Small intestine (tissue), 7 donors: ENCODE data around the gene CACNB2. TPM values are rescaled to one million over a fixed set of nuclear protein-coding genes. Genes with fewer than 3 reads are reported as not detected.
"Not testable (repeated sequence)": the region's sequence is repeated elsewhere in the genome, so short reads cannot be mapped to it uniquely, and the experiment has no call there.

ENCODE experiments used
- DNase-seq, 2 donors: peaks; one replicate each; pipeline versions ENCODE4 v3.0.0 to v3.0.0-alpha.2; 2013
- FAIRE-seq: peaks from 2 replicates; lab custom pipeline; 2012; peaks lifted over from hg19 to GRCh38; lab: Jason Lieb, UNC
- H3K27ac ChIP-seq, 3 donors: one replicate each; pipeline ENCODE4 v1.5.1; 2013; ENCODE audit warnings: low read length in 2 of 3, mild to moderate bottlenecking in 2 of 3, control low read depth in 1 of 3, inconsistent platforms in 1 of 3, low read depth in 1 of 3, moderate library complexity in 1 of 3
- H3K27me3 ChIP-seq, 3 donors: one replicate each; pipeline ENCODE4 v1.6.1; 2013; ENCODE audit warnings: low read length in 3 of 3, inconsistent platforms in 1 of 3; ENCODE audit not compliant: control insufficient read depth in 3 of 3, insufficient read depth in 3 of 3
- H3K36me3 ChIP-seq, 3 donors: one replicate each; pipeline ENCODE4 v1.6.1; 2013; ENCODE audit warnings: low read length in 3 of 3, inconsistent platforms in 1 of 3, low read depth in 1 of 3, mild to moderate bottlenecking in 1 of 3, moderate library complexity in 1 of 3; ENCODE audit not compliant: control insufficient read depth in 3 of 3, insufficient read depth in 2 of 3
- H3K4me1 ChIP-seq, 3 donors: one replicate each; pipeline ENCODE4 v1.6.1; 2013; ENCODE audit warnings: low read length in 2 of 3, inconsistent platforms in 1 of 3, low read depth in 1 of 3, mild to moderate bottlenecking in 1 of 3, moderate library complexity in 1 of 3; ENCODE audit not compliant: control insufficient read depth in 3 of 3, insufficient read depth in 2 of 3
- H3K4me3 ChIP-seq, 3 donors: one replicate each; pipeline ENCODE4 v1.5.1; 2013; ENCODE audit warnings: low read length in 3 of 3, control low read depth in 1 of 3, inconsistent platforms in 1 of 3, low read depth in 1 of 3, mild to moderate bottlenecking in 1 of 3, moderate library complexity in 1 of 3
- H3K9me3 ChIP-seq, 2 donors: one replicate each; pipeline ENCODE4 v1.6.1; 2013; ENCODE audit warnings: low read depth in 1 of 2, low read length in 1 of 2; ENCODE audit not compliant: control insufficient read depth in 2 of 2, insufficient read depth in 1 of 2
- WGBS, 3 donors: extraction: QIAGEN DNeasy Blood & Tissue Kit; methylation state at CpG; one replicate each; pipeline ENCODE4 v1.1.7; 2013; 5-methylcytosine and 5-hydroxymethylcytosine counted together
- polyA plus RNA-seq, 4 donors: library from polyadenylated mRNA; stranded (reverse) in 3 of 4; unstranded in 1 of 4; fragments of 200-250 nt in 3 of 4; fragments of 120-200 nt in 1 of 4; gene quantifications; one replicate each; pipeline versions ENCODE4 v1.2.1 to v1.2.3, GENCODE V29; 2013
- donor health status: healthy with polysubstance abuse.
- donor health status: control.
- donor health status: control.
- donor health status: Bipolar disorder and iron deficiency.
- donor health status: healthy.

The CACNB2 gene
- polyA plus RNA-seq, 4 donors, result 0.27 to 18.4 (median 2.3) TPM

DNA sequence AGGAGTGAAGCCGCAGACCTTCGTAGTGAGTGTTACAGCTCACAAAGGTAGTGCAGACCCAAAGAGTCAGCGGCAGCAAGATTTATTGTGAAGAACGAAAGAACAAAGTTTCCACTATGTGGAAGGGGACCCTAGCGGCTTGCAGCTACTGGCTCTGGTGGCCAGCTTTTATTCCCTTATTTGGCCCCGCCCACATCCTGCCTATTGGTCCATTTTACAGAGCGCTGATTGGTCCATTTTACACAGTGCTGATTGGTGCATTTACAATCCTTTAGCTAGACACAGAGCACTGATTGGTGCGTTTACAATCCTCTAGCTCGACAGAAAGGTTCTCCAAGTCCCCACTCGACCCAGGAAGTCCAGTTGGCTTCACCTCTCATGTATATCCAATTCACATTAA lies 446.4 kb downstream of the CACNB2 start:
- not testable (repeated sequence) for H3K4me1 ChIP-seq, H3K9me3 ChIP-seq, H3K4me3 ChIP-seq, FAIRE-seq, DNase-seq, H3K27ac ChIP-seq, H3K27me3 ChIP-seq
- H3K36me3 ChIP-seq, result peaks cover 3 to 21% (median 11%) of the 10 kb centered on the region in 3 donors
- 96 to 98% (median 96%) methylated on average over 10 of the region's 10 CpGs for WGBS, 3 donors

DNA sequence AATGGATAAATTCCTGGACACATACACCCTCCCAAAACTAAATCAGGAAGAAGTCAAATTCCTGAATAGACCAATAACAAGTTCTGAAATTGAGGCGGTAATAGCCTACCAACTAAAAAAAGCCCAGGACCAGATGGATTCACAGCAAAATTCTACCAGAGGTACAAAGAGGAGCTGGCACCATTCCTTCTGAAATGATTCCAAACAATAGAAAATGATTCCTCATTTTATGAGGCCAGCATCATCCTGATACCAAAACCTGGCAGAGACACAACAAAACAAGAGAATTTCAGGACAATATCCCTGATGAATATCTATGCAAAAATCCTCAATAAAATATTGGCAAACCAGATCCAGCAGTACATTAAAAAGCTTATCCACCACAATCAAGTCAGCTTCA lies 450.9 kb downstream of the CACNB2 start:
- not testable (repeated sequence) for H3K27me3 ChIP-seq, DNase-seq, H3K9me3 ChIP-seq, FAIRE-seq, H3K4me1 ChIP-seq, H3K4me3 ChIP-seq, H3K27ac ChIP-seq
- peaks cover 2 to 24% (median 5%) of the 10 kb centered on the region in 3 donors for H3K36me3 ChIP-seq
- WGBS, 3 donors, result 91 to 100% (median 94%) methylated on average over 1 of the region's 1 CpG

Other genes starting within 250 kb of the CACNB2 start
- under 1 TPM in 2 of 4 donors, not detected in 2; 0.01 TPM for gene SLC39A12, start 188.5 kb upstream of the CACNB2 start, polyA plus RNA-seq